WTC11 (cell line): ENCODE data around the gene LRP1. TPM values are rescaled to one million over a fixed set of nuclear protein-coding genes. Genes with fewer than 3 reads are reported as not detected.

ENCODE experiments used
- ATAC-seq: fragments of 200-7000 bp; cut with Tn5 transposase; 2 replicates; pipeline ENCODE4 v1.10.0; 2021; ENCODE audit warnings: mild to moderate bottlenecking, moderate library complexity
- CTCF ChIA-PET: fragments of 300-600 bp; sonication (Branson Sonifier 250); formaldehyde crosslinking; loops from one replicate; lab custom pipeline; 2021; ENCODE audit warnings: antibody characterized with exemption; lab: Charles Lee
- POLR2A ChIA-PET: fragments of 350-600 bp; sonication (Branson Sonifier 250); formaldehyde crosslinking; loops from one replicate; lab custom pipeline; 2021; ENCODE audit warnings: antibody characterized with exemption; lab: Charles Lee
- DNase-seq: peaks from one replicate; pipeline ENCODE4 v3.0.0; 2021; ENCODE audit warnings: low spot score
- H3K27ac Mint-ChIP-seq: 2 replicates; pipeline ENCODE4 v1.8.0; 2021; ENCODE audit warnings: mixed read lengths
- H3K27me3 Mint-ChIP-seq: 2 replicates; pipeline ENCODE4 v1.8.0; 2021; ENCODE audit warnings: low read depth, mild to moderate bottlenecking, moderate library complexity, mixed read lengths
- H3K36me3 Mint-ChIP-seq: 2 replicates; pipeline ENCODE4 v1.8.0; 2021; ENCODE audit warnings: mixed read lengths
- H3K4me1 Mint-ChIP-seq: 2 replicates; pipeline ENCODE4 v1.8.0; 2022; ENCODE audit warnings: mixed read lengths
- H3K4me3 Mint-ChIP-seq: 2 replicates; pipeline ENCODE4 v1.8.0; 2021; ENCODE audit warnings: mild to moderate bottlenecking, moderate library complexity, mixed read lengths
- H3K9me3 Mint-ChIP-seq: 2 replicates; pipeline ENCODE4 v1.8.0; 2021; ENCODE audit warnings: mixed read lengths
- CBFB ChIP-seq: sonication (generic); formaldehyde crosslinking; IDR thresholded peaks from 2 replicates; pipeline ENCODE4 v1.8.1; 2022; ENCODE audit warnings: mild to moderate bottlenecking, low read depth, missing genetic modification reagents
- GRHL2 ChIP-seq: fragments of 250-450 bp; sonication (Bioruptor Pico); IDR thresholded peaks from 2 replicates; pipeline ENCODE4 v1.8.0; 2022; ENCODE audit warnings: mild to moderate bottlenecking, moderate library complexity; ENCODE audit not compliant: insufficient replicate concordance, severe bottlenecking
- SMAD4 ChIP-seq: sonication (generic); formaldehyde crosslinking; IDR thresholded peaks from 2 replicates; pipeline ENCODE4 v1.8.0; 2022; ENCODE audit warnings: mild to moderate bottlenecking, missing genetic modification reagents
- TCF7 ChIP-seq: sonication (generic); formaldehyde crosslinking; IDR thresholded peaks from 2 replicates; pipeline ENCODE4 v1.8.0; 2022; ENCODE audit warnings: mild to moderate bottlenecking, low read depth, missing genetic modification reagents, moderate library complexity
- ZBTB21 ChIP-seq: sonication (generic); formaldehyde crosslinking; IDR thresholded peaks from 2 replicates; pipeline ENCODE4 v1.8.1; 2023; ENCODE audit warnings: mild to moderate bottlenecking, missing genetic modification reagents, borderline replicate concordance
- ZNF219 ChIP-seq: sonication (generic); formaldehyde crosslinking; IDR thresholded peaks from 2 replicates; pipeline ENCODE4 v1.8.0; 2023; ENCODE audit warnings: missing genetic modification reagents, mild to moderate bottlenecking, borderline replicate concordance
- ZNF263 ChIP-seq: sonication (generic); formaldehyde crosslinking; IDR thresholded peaks from 2 replicates; pipeline ENCODE4 v1.8.1; 2022; ENCODE audit warnings: low read depth, mild to moderate bottlenecking, moderate library complexity, missing genetic modification reagents
- total RNA-seq: library from RNA; stranded (reverse); gene quantifications from 3 replicates; pipeline ENCODE4 v1.2.3, GENCODE V29; 2021
- TF ChIP-seq, protein P1 (sequence below): fragments of 250-450 bp; sonication (Bioruptor Pico); IDR thresholded peaks from 2 replicates; pipeline ENCODE4 v1.9.0; 2021; ENCODE audit warnings: moderate library complexity, mild to moderate bottlenecking, inconsistent platforms, borderline replicate concordance
- TF ChIP-seq, protein P2 (sequence below): sonication (generic); formaldehyde crosslinking; IDR thresholded peaks from 2 replicates; pipeline ENCODE4 v1.8.1; 2023; ENCODE audit warnings: mild to moderate bottlenecking, missing genetic modification reagents
- TF ChIP-seq, protein P3 (sequence below): sonication (generic); formaldehyde crosslinking; IDR thresholded peaks from 2 replicates; pipeline ENCODE4 v1.8.0; 2022; ENCODE audit warnings: mild to moderate bottlenecking, missing genetic modification reagents
- TF ChIP-seq, protein P4 (sequence below): fragments of 250-450 bp; sonication (Bioruptor Pico); IDR thresholded peaks from 2 replicates; pipeline ENCODE4 v2.1.2; 2022; ENCODE audit warnings: mild to moderate bottlenecking, moderate library complexity
- TF ChIP-seq, protein P5 (sequence below): sonication (generic); formaldehyde crosslinking; IDR thresholded peaks from 2 replicates; pipeline ENCODE4 v1.8.1; 2023; ENCODE audit warnings: mild to moderate bottlenecking, missing genetic modification reagents, borderline replicate concordance
- TF ChIP-seq, protein P6 (sequence below): fragments of 250-450 bp; sonication (Bioruptor Pico); IDR thresholded peaks from 2 replicates; pipeline ENCODE4 v1.8.0; 2021; ENCODE audit warnings: mild to moderate bottlenecking

Gene LRP1
- total RNA-seq, 1 experiment from 2014 or later, result 120 TPM

DNA sequence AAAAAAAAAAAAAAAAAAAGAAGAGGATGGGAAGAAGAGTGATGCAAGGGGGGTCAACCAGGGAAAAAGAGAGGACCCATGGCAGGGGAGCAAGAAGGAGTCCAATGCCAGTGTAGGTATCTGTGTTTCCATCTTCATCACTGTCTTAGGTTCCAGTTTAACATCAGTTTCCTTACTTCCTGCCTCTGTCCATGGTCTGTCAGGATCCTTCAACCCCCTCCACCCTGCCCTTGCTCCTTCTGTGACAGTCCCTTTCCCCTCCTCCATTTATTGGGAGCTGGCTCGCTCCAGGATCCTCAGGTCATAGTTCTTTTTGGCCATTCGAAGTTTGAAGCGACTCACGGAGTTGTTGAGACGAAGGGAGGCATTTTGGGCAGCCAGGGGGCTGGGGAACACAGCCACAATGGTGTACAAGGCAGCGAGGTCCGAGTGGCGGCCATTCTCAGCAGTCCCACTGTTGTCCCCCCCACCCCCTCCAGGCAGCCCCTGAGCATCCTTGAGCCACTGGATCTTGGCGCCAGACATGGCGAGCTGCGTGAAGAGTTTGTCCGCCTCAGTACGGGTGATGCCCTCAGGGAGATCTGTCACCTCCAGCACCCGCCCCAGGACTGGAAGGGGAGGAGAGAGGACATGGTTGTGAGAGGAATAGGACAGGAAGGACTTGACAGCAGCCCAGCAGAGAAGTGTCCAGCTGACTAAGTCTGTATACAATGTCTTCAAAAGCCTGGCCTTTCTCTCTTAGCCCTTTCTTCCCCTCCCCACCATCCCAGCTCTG is 126.4 kb downstream of the LRP1 start:
- DNase-seq (no peak), ATAC-seq (no peak)
- no peaks in the 10 kb centered on the region for H3K9me3 Mint-ChIP-seq

DNA sequence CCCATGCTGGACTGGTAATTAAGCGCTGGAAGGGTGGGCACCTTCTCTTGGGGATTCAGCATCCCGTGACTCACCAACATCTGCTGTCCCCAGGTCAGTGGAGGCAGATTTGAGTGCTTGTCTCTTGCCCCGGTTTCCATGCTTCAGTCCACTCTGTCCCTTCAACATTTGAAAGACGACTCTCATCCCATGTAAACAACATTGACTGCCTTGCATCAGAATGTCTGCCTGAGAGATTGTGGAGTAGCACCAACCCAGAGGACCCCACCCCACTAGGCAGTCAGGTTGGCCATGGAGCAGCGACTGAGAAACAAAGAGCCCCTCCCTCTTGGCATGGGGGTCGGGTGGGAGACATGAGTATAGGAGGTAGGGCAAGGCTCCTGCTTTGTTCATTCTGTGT is 127.6 kb downstream of the LRP1 start:
- ChIA-PET POLR2A (interaction anchor here (0.5 kb wide), 1 partner anchor 144 kb away, joined by 4 read pairs; no protein-coding TSS in a partner anchor), CTCF (no interaction called here)
- no peak for ATAC-seq
- Mint-ChIP-seq H3K9me3 (no peaks in the 10 kb centered on the region), H3K4me1 (peaks cover 3% of the 10 kb centered on the region), H3K27me3 (no peaks in the 10 kb centered on the region), H3K36me3 (peaks cover 12% of the 10 kb centered on the region), H3K27ac (no peak overlapping the region), H3K4me3 (no peak overlapping the region)
- DNase-seq, result no peak
- TF ChIP-seq SMAD4 (CRISPR knock-in tag) (no peak), GRHL2 (CRISPR knock-in tag) (no peak), ZNF219 (CRISPR knock-in tag) (no peak), ZBTB21 (CRISPR knock-in tag) (no peak)
- TF ChIP-seq, protein P1, sequence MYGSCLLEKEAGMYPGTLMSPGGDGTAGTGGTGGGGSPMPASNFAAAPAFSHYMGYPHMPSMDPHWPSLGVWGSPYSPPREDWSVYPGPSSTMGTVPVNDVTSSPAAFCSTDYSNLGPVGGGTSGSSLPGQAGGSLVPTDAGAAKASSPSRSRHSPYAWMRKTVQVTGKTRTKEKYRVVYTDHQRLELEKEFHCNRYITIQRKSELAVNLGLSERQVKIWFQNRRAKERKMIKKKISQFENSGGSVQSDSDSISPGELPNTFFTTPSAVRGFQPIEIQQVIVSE (CRISPR knock-in tag), result no peak
- TF ChIP-seq, protein P2, sequence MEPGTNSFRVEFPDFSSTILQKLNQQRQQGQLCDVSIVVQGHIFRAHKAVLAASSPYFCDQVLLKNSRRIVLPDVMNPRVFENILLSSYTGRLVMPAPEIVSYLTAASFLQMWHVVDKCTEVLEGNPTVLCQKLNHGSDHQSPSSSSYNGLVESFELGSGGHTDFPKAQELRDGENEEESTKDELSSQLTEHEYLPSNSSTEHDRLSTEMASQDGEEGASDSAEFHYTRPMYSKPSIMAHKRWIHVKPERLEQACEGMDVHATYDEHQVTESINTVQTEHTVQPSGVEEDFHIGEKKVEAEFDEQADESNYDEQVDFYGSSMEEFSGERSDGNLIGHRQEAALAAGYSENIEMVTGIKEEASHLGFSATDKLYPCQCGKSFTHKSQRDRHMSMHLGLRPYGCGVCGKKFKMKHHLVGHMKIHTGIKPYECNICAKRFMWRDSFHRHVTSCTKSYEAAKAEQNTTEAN (CRISPR knock-in tag), result no peak
- TF ChIP-seq, protein P3, sequence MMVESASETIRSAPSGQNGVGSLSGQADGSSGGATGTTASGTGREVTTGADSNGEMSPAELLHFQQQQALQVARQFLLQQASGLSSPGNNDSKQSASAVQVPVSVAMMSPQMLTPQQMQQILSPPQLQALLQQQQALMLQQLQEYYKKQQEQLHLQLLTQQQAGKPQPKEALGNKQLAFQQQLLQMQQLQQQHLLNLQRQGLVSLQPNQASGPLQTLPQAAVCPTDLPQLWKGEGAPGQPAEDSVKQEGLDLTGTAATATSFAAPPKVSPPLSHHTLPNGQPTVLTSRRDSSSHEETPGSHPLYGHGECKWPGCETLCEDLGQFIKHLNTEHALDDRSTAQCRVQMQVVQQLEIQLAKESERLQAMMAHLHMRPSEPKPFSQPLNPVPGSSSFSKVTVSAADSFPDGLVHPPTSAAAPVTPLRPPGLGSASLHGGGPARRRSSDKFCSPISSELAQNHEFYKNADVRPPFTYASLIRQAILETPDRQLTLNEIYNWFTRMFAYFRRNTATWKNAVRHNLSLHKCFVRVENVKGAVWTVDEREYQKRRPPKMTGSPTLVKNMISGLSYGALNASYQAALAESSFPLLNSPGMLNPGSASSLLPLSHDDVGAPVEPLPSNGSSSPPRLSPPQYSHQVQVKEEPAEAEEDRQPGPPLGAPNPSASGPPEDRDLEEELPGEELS, result no peak

More for the DNA sequence above, 126.4 kb downstream of the LRP1 start:
- ChIA-PET CTCF (interaction anchor here (0.6 to 1.0 kb wide), 4 partner anchors 11 to 254 kb away, joined by 3 to 4 read pairs (median 4); partner anchors contain the start of genes INHBE and LRP1), POLR2A (interaction anchor here (0.6 to 0.8 kb wide), 4 partner anchors 13 to 595 kb away, joined by 3 read pairs; no protein-coding TSS in a partner anchor)
- no peaks in the 10 kb centered on the region for H3K27me3 Mint-ChIP-seq
- H3K36me3 Mint-ChIP-seq, result peaks cover 12% of the 10 kb centered on the region
- H3K4me1 Mint-ChIP-seq, result peaks cover 12% of the 10 kb centered on the region
- H3K4me3 Mint-ChIP-seq, result no peak overlapping the region
- no peak for TF ChIP-seq CBFB (CRISPR knock-in tag)
- TF ChIP-seq TCF7 (CRISPR knock-in tag), result no peak
- no peak for TF ChIP-seq ZNF263 (CRISPR knock-in tag)
- TF ChIP-seq, protein P4, sequence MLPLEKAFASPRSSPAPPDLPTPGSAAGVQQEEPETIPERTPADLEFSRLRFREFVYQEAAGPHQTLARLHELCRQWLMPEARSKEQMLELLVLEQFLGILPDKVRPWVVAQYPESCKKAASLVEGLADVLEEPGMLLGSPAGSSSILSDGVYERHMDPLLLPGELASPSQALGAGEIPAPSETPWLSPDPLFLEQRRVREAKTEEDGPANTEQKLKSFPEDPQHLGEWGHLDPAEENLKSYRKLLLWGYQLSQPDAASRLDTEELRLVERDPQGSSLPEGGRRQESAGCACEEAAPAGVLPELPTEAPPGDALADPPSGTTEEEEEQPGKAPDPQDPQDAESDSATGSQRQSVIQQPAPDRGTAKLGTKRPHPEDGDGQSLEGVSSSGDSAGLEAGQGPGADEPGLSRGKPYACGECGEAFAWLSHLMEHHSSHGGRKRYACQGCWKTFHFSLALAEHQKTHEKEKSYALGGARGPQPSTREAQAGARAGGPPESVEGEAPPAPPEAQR (CRISPR knock-in tag), result no peak
- TF ChIP-seq, protein P5, sequence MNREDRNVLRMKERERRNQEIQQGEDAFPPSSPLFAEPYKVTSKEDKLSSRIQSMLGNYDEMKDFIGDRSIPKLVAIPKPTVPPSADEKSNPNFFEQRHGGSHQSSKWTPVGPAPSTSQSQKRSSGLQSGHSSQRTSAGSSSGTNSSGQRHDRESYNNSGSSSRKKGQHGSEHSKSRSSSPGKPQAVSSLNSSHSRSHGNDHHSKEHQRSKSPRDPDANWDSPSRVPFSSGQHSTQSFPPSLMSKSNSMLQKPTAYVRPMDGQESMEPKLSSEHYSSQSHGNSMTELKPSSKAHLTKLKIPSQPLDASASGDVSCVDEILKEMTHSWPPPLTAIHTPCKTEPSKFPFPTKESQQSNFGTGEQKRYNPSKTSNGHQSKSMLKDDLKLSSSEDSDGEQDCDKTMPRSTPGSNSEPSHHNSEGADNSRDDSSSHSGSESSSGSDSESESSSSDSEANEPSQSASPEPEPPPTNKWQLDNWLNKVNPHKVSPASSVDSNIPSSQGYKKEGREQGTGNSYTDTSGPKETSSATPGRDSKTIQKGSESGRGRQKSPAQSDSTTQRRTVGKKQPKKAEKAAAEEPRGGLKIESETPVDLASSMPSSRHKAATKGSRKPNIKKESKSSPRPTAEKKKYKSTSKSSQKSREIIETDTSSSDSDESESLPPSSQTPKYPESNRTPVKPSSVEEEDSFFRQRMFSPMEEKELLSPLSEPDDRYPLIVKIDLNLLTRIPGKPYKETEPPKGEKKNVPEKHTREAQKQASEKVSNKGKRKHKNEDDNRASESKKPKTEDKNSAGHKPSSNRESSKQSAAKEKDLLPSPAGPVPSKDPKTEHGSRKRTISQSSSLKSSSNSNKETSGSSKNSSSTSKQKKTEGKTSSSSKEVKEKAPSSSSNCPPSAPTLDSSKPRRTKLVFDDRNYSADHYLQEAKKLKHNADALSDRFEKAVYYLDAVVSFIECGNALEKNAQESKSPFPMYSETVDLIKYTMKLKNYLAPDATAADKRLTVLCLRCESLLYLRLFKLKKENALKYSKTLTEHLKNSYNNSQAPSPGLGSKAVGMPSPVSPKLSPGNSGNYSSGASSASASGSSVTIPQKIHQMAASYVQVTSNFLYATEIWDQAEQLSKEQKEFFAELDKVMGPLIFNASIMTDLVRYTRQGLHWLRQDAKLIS (CRISPR knock-in tag), result no peak
- TF ChIP-seq, protein P2 (CRISPR knock-in tag), result no peak
- TF ChIP-seq, protein P6, sequence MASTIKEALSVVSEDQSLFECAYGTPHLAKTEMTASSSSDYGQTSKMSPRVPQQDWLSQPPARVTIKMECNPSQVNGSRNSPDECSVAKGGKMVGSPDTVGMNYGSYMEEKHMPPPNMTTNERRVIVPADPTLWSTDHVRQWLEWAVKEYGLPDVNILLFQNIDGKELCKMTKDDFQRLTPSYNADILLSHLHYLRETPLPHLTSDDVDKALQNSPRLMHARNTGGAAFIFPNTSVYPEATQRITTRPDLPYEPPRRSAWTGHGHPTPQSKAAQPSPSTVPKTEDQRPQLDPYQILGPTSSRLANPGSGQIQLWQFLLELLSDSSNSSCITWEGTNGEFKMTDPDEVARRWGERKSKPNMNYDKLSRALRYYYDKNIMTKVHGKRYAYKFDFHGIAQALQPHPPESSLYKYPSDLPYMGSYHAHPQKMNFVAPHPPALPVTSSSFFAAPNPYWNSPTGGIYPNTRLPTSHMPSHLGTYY, result no peak
- H3K27ac Mint-ChIP-seq, result no peak overlapping the region
